ENCODE data around the gene IDH3G.

The IDH3G gene

DNA sequence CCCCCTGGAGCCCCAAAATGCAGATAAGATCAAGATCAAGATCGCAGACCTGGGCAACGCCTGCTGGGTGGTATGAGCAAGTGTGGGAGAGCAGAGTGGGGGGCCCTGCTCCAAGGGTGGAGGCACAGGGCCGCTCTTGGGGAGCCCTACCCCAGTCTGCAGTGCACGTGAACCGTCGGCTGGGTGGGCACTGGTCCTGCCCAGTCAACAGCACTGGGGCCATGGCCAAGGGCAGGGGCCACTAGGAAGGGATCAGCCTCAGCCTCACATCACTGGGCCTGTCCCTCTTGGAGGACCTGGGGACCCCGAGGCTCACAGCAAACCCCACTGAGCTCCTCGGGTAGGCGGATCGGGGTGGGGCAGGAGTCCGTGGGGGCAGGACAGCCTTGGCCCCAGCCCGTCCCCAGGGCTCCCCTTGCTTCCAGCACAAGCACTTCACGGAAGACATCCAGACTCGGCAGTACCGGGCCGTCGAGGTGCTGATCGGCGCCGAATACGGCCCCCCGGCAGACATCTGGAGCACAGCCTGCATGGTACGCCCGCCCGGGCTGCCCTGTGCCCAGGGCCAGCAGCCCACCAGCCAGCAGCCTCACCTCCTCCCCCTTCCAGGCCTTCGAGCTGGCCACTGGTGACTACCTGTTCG lies 9.7 kb downstream of the IDH3G start:
- no peak for DNase-seq

DNA sequence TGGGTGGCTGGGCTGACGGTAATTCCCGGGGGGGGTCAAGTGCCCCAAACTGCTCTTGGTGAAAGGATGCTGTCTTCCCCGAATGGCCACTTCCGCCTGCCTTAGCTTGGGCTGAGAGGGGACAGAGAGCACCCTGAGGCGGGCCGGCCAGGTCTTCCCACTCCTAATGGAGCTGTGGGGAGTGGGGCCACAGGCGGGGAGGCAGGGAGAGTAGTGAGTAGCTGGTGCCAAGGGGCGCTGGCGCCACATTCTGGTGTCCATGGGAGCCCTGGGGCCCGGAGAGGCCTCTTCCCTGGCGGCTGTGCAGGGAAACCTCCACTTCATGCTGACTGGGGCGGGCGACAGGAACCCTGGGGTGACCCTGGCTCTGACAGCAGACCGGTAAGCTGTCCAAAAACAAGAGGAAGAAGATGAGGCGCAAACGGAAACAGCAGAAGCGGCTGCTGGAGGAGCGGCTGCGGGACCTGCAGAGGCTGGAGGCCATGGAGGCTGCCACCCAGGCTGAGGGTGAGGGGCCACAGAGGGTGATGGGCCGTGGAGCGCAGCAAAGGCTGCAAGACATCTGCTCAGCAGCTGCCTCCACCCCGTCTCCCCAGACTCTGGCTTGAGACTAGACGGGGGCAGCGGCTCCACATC lies 10.7 kb downstream of the IDH3G start:
- no peak for DNase-seq

DNA sequence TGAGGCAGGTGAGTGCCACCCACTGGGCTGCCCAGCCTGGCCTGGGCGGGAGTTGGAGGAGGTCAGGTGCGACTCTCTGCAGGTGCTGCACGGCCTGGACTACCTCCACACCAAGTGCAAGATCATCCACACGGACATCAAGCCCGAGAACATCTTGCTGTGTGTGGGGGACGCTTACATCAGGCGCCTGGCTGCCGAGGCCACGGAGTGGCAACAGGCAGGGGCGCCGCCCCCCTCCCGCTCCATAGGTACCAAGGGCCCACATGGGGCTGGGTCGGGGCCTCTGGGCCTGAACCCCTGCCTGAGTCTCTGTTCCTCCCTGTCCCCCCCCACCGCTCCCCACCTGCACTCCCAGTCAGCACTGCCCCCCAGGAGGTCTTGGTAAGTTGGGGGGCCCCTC lies 11.3 kb downstream of the IDH3G start:
- DNase-seq: no peak

DNA sequence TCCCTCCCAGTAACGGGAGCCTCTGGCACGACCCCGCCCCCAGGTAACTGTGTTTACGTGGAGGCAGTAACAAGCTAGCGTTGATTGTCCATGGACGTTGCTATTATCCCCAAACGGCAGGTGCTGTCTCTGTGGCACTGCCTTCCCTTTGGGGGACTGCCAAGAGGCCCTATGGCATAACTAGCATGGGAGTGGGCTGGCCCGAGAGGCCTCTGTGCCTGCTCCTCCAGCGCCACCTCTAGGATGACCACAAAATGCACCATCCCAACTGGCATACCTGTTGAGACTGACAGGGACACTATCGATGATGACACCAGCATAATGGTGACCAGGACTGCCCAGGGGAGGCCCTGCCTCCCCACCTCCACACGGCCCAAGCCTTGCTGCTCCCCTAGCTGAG lies 11.9 kb downstream of the IDH3G start:
- DNase-seq: no peak

DNA sequence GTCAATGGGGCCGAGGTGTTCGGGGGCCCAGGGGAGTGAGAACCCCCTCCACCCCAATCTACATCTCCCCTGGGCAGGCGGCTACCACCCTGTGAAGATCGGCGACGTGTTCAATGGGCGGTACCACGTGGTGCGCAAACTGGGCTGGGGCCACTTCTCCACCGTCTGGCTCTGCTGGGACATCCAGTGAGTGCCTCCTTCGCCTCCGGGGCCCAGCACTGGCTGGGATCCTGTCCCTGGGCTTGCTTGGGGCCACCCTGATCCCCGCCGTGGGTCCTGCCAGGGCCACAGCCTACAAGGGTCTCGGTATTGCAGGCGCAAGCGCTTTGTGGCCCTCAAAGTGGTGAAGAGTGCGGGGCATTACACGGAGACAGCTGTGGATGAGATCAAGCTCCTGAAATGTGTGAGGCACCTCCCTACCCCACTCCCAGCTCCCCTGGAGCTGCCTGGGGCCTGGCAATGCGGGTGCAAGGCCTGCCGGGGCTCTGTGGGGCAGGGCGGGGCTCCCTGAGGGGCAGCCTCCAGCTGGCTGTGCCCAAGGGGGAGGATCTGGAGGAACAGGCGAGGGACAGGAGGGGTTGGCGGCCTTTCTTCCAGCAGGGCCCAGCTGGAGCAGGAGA lies 12.6 kb downstream of the IDH3G start:
- DNase-seq: no peak

DNA sequence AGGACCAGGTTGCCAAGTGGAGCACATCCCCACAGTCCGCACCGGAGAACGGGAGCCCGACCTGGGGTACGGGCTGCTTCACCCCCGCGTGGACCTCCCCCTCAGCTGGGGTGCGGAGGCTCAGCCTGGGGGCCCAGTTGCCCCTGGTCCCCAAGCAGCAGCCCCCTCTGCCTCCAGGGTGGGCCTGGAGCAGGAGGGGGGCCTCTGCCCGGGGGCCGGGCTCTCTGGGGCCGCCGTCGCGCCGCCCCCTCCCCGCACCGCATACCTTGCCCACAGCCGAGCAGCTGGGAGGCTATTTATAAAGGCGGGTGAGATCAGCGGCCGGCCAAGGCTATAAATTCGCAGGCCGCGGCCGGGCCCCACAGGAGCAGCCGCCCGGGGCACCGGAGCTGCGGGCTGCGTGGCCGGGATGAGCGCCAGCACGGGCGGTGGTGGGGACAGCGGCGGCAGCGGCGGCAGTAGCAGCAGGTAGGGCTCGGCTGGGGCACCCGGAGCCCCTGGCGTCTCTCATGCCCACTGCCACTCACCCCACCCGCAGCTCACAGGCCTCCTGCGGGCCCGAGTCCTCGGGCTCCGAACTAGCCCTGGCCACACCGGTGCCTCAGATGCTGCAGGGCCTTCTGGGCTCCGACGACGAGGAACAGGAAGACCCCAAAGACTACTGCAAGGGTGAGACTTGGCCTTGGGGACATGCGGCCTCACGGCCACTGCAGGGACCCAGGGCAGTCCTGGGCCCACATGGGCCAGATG lies 13.3 kb downstream of the IDH3G start, which contains the start of gene SRPK3:
Gene SRPK3 (plus strand): TSS at position 364 of the 750 bp plus-strand sequence. CDS start 46 bp downstream, at position 410.
- peak; percentile 20 for DNase-seq

DNA sequence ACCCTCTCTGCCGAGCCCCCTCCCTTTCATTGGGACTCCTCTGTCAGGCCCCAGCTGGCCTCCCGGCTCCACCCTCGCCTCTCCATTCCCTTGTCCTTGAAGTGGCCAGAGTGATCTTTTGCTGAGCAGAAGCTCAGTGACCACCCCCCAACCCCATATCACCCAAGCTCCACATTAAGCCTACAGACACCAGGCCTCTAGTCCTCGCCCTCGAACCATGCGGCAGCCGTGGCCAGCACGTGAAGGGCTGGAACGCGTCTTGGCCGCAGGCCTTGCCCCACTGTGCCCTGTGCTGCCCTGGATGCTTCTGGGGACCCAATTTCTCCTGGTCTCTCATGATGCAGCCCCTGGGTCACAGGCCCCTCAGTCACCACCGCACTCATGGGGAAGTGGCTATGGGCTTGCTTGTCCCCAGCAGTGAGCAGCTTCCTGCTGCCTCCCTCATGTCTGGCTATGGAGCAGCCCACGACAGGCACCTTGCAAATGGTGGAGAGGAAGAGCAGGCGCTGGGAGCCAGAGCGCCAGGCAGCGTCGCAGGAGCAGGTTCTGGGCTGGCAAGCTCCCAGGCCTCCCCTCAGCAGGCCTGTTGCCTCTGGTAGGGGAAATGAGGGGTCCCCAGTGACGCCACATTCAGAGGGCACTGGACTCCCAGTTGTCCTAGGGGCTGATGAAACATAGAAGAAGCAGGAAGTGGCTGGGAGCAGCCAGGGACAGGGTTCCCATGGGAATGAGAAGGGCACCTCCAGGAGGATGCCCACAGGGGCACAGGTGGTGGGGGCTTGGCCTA lies 14.1 kb downstream of the IDH3G start:
- no peak for DNase-seq

DNA sequence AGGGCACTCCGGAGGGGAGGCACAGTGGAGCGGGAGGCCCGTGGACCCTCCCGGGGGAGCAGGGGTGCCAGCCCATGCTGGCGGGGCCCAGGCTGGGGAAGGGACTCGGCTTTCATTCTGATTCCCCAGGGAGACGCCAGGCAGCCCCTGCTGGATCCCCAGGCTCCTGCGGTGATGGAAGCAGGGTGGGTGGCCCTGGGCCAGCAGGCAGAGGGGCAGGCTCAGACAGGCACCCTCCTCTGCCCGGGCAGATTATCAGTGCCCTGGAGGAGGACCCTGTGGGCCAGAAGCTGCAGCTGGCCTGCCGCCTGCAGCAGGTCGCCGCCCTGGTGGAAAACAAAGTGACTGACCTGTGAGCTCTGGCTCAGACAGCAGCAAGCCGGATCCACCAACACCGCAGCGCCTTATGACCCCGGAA lies 15.5 kb downstream of the IDH3G start:
- no peak for DNase-seq

DNA sequence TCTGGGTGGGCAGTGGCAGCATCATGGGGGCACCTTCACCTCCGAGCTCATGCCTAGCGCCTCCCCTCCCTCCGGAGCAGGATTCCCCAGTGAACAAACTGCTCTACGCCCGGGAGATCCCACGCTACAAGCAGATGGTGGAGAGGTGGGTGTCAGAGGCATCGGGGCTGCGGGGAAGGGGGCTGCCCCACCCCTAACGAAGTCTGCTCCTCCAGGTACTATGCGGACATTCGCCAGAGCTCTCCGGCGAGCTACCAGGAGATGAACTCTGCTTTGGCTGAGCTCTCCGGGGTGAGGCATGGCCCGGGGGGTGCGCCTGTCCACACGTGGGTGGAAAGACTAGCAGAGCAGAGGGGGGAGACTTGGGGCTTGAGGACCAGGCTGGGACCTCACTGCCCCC lies 16.0 kb downstream of the IDH3G start:
- DNase-seq: no peak

DNA sequence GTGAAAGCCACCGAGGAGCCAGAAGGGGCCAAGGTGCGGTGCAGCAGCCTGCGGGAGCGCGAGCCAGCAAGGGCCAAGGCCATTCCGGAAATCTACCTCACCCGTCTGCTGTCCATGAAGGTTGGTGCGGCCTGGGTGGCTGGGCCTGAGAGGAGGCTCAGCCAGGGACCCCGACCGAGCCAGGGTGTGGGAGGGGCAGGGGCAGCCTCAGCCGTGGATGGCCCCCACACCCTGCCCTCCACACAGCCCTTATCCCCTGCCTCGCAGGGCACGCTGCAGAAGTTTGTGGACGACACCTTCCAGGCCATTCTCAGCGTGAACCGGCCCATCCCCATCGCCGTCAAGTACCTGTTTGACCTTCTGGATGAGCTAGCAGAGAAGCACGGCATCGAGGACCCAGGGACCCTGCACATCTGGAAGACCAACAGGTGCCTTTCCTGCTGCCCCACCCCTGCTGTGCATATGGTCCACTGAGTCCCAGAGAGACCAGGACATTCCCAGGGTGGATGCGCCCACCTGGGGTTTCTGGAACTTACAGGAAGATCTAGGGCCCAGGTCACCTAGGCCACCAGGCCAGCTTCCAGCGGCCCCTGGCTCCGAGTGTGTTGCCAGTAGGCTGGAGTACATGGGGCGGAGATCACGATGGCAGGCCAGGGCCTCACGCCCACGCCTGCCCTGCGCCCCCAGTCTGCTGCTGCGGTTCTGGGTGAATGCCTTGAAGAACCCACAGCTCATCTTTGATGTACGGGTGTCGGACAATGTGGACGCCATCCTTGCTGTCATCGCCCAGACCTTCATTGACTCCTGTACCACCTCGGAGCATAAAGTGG lies 16.7 kb downstream of the IDH3G start:
- DNase-seq: no peak

DNA sequence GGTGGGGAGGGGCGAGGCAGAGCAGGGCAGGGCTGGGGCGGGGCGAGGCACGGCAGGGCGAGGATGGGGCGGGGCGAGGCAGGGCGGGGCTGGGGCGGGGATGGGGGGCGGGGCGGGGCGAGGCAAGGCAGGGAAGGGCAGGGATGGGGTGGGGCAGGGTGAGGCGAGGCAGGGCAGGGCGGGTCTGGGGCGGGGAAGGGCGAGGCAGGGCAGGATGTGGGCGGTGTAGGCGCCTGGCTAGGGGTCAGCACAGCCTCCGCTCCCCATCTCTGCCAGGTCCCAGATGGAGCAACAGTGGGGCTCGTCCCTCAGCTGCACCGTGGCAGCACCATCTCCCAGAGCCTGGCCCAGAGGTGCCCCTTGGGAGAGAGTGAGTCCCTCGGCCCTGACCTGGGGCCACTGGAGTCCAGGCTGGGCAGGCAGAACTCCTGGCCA lies 17.5 kb downstream of the IDH3G start:
- DNase-seq: no peak

DNA sequence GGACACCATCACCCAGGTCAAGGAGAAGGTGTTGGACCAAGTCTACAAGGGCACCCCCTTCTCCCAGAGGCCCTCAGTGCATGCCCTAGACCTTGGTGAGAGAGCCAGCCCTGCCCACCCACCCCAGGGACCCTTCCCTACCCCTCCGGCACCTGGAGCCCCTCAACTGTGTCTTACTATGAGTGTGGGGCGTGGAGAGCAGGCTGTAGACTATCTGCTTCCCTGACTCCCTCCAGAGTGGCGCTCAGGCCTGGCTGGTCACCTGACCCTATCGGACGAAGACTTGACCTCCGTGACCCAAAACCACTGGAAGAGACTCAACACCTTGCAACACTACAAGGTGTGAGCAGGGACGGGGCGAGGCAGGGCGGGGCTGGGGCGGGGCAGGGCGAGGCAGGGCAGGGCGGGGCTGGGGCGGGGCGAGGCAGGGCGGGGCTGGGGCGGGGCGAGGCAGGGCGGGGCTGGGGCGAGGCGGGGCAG lies 18.0 kb downstream of the IDH3G start:
- no peak for DNase-seq

DNA sequence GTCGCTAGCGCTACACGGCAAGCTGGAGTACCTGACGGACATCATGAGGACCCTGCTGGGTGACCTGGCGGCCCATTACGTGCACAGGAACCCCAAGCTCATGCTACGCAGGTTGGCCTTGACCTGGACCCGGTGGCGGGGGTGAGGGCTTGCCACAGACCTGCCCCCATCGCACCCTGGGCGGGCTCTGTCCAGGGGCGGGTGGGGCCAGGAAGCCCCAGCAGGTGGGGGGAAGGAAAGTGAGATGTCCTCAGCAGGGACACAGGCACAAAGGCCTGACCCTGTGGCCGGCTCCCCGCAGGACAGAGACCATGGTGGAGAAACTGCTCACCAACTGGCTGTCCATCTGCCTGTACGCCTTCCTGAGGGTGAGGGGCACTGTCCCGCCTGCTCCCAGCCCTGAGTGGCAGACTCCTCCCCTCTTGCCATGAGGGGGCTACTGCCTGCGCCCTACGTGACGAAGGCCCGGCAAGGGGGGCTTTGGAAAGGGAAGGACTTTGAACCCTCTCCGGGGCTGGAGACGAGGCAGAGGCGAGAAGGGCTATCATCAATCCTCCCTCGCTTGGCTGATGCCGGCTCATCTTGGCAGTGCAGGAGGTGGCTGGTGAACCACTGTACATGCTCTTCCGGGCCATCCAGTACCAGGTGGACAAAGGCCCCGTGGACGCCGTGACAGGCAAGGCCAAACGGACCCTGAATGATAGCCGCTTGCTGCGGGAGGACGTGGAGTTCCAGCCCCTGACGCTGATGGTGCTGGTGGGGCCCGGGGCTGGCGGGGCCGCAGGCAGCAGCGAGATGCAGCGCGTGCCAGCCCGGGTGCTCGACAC lies 18.7 kb downstream of the IDH3G start:
- no peak for DNase-seq

DNA sequence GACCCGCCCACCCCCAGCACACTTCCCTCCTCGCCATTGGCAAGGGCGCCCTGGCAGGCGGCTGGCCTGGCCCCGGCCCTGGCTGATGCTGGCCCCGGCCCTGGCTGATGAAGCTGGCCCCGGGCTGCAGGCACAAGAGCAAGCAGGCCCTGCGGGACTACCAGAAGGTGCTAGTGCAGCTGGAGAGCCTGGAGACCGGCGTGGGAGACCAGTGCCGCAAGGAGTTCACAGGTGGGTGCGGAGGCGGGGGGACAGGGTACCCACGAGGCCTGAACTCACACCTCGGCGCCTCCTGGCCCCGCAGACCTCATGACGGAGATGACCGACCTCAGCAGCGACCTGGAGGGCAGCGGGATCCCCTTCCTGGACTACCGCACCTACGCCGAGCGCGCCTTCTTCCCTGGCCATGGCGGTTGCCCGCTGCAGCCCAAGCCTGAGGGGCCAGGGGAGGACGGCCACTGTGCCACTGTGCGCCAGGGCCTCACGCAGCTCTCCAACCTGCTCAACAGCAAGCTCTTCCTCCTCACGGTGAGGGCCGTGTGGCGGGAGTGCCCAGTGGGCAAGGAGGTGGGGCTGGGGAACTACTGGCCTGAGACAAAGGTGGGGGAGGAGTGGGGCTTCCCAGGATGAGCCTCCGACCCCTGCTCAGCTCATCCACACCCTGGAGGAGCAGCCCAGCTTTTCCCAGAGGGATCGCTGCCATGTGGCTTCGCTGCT lies 19.4 kb downstream of the IDH3G start:
- no peak for DNase-seq

DNA sequence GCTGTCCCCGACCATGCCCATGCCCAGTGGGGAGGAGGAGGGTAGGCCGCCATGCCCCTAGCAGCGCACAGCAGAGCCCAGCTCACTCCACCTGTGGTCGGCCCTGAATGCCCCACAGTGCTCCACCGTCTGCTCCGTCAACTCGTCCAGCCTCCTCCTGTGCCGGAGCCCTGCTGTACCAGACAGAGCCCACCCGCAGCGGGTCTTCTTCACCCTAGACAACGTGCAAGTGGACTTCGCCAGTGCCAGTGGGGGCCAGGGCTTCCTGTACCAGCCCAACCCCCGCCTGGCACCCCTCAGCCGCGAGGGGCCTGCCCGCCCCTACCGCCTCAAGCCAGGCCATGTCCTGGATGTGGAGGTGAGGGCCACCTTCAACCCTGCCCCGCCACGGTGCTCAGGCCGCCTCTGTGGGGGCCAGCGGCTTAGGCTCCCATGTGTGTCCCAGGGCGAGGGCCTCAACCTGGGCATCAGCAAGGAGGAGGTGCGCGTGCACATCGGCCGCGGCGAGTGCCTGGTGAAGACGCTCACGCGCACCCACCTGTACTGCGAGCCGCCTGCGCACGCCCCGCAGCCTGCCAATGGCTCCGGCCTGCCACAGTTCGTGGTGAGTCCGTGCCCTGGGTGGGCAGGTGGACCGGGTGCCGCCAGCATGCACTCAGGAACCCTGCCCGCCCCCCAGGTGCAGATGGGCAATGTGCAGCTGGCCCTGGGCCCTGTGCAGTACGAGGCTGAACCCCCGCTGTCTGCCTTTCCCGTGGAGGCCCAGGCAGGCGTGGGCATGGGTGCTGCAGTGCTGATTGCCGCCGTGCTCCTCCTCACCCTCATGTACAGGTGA lies 20.2 kb downstream of the IDH3G start:
- DNase-seq: no peak

DNA sequence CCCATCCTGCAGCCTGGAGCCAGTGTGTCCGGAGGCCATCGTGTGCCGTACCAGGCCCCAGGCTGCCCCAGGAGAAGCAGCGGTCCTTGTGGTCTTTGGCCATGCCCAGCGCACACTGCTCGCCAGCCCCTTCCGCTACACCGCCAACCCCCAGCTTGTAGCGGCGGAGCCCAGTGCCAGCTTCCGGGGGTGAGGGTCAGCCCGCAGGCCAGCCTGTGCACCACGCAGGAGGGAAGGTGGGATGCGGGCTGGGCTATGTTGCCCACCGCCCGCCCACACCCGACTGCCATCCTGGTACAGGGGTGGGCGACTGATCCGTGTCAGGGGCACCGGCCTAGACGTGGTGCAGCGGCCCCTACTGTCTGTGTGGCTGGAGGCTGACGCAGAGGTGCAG lies 21.0 kb downstream of the IDH3G start:
- DNase-seq: no peak

DNA sequence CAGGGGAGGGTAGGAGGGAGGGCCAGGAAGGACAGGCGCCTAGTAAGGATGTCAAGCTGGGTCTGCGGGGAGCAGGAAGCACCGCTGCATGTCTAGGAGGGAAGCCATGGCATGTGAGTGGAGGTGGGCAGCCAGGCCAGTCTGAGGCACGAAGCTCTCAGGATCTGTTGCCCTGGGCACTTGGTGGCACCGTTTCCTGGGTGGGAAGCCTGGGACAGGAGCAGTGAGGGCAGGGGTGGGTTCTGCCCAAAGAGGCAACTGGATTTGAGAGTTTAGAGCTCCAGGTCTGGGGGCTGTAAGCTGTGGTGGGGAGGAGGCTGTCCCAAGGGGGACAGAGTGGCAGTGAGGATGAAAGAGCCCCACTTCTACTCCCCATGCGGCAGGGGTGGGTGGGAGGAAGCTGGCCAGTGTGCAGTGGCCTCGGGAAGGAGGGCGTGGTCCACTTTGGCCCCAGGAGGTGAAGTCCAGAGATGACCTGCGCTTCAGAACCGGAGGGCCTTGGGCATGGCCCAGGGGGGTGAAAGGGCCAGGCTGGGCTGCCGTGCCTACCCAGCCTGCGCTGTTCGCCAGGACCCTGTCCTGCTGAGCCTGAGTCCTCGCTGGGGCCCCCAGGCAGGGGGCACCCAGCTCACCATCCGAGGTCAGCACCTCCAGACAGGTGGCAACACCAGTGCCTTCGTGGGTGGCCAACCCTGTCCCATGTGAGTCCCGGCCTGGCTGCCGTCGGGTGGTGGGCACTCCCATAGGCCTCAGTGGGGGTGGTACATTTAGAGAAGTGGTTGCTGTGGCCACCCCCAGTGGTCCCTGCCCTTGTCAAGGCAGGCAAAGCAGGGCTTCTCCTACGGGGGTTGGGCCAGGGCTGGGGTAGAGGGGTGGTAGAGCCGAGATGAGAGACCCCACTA lies 21.6 kb downstream of the IDH3G start:
- no peak for DNase-seq
